GM12892 (cell line): ENCODE data around the gene APPL1.

Experiments
- POLR2A ChIP-seq: IDR thresholded peaks from 2 replicates; pipeline ENCODE4 v1.6.1; 2011; ENCODE audit warnings: low read depth, low read length, control low read depth
- POLR2AphosphoS5 ChIP-seq: IDR thresholded peaks from 2 replicates; pipeline ENCODE4 v1.6.1; 2011; ENCODE audit warnings: low read depth, low read length, control low read depth
- TAF1 ChIP-seq: IDR thresholded peaks from 2 replicates; pipeline ENCODE4 v1.6.1; 2011; ENCODE audit warnings: low read depth, mild to moderate bottlenecking, control low read depth, low read length, borderline replicate concordance

DNA sequence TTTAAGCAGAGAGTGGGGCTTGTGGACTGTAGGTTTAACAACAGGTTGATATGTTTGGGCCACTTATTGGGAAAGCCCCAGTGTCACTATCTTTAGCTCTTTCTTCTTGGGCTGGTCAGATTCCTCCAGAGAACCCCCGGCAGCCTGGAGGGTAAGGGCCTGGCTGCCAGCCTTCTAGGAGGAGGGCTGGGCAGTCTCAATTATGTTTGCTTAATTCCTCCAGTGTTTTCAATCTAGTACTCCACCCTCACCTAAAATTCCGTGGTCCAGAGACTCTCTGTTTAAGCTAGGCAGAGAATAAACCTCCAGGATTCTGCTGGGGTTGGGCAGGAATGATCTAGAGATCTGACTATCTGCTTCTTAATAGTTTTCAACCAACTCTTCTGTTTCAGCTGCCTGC, 59.7 kb downstream of the APPL1 start:
- no peak for TF ChIP-seq POLR2AphosphoS5
- TF ChIP-seq POLR2A, result no peak
- no peak for TF ChIP-seq TAF1
